Right lobe of liver (tissue), 6 donors: ENCODE results near the gene ADAMTS4. TPM values are rescaled to one million over a fixed set of nuclear protein-coding genes. Genes with fewer than 3 reads are reported as not detected.

Experiments used
- ATAC-seq, 4 donors: fragments of 200-7000 bp; cut with Tn5 transposase; one replicate each; pipeline ENCODE4 v1.9.1; 2020; ENCODE audit warnings: mild to moderate bottlenecking in 4 of 4, moderate library complexity in 4 of 4
- DNase-seq, 3 donors: peaks; one replicate each; pipeline ENCODE4 v3.0.0-alpha.2; 2020
- H3K27ac ChIP-seq, 3 donors: fragments of 200-600 bp; one replicate each; pipeline ENCODE4 v1.8.0; 2022
- H3K27me3 ChIP-seq, 2 donors: fragments of 200-600 bp; one replicate each; pipeline ENCODE4 v1.8.0; 2022
- H3K36me3 ChIP-seq, 4 donors: fragments of 200-600 bp; sonication (generic) in 1 of 4; one replicate each; pipeline versions ENCODE4 v1.5.1 to v1.8.0; 2017 to 2022; ENCODE audit warnings: control low read depth in 1 of 4
- H3K4me1 ChIP-seq, 4 donors: fragments of 200-600 bp; sonication (generic) in 1 of 4; one replicate each; pipeline versions ENCODE4 v1.5.1 to v1.8.0; 2017 to 2022; ENCODE audit warnings: control low read depth in 1 of 4
- H3K4me3 ChIP-seq, 3 donors: fragments of 200-600 bp; one replicate each; pipeline ENCODE4 v1.8.0; 2022
- H3K9me3 ChIP-seq, 4 donors: fragments of 200-600 bp; sonication (generic) in 1 of 4; one replicate each; pipeline versions ENCODE4 v1.5.1 to v1.8.0; 2017 to 2022; ENCODE audit warnings: control low read depth in 1 of 4
- CTCF ChIP-seq, 4 donors: fragments of 200-600 bp in 3 of 4; fragments of 450-650 bp in 1 of 4; IDR thresholded peaks; one replicate each; pipeline versions ENCODE4 v1.5.1 to v1.8.0; 2016 to 2022; ENCODE audit warnings: antibody characterized with exemption in 4 of 4, mild to moderate bottlenecking in 2 of 4
- POLR2A ChIP-seq: fragments of 450-650 bp; IDR thresholded peaks from one replicate; pipeline ENCODE4 v1.6.1; 2017; ENCODE audit warnings: antibody characterized with exemption, mild to moderate bottlenecking
- WGBS: methylation state at CpG from one replicate; pipeline ENCODE4 v1.1.6; 2018; ENCODE audit warnings: low coverage, low lambda C conversion rate; ENCODE audit not compliant: insufficient coverage; ENCODE audit errors: missing lambda C conversion rate; 5-methylcytosine and 5-hydroxymethylcytosine counted together
- intact Hi-C, 2 donors: fragments of 100-400 bp; cut with DNase I; formaldehyde crosslinking; loops; one replicate each; pipeline versions ENCODE4 v1.11.2 to v1.14.1; 2022
- total RNA-seq, 6 experiments: library from RNA; depleted of rRNA in 2 of 6; stranded (reverse); fragments of >200 nt in 2 of 6; fragmentation: NEBNext Ultra II Directional in 3 of 6; extraction: Animal tissue kit (Norgen Biotek cat#: 25700) in 3 of 6; gene quantifications; one replicate each; pipeline versions ENCODE4 v1.1.0 to v1.2.4, GENCODE V29; 2016 to 2023
- donor health status: DM: no; HTN: yes; CAD: no.
- donor health status: DM: no; HTN: no; CAD: no.
- donor health status: DM: no; HTN: no; CAD: no.
- donor health status: DM: no; HTN: yes; CAD: no.
- donor health status: DM: no; HTN: yes; CAD: no.

ADAMTS4 gene
- total RNA-seq, 6 experiments from 2014 or later = 0.29 to 11.0 (median 2.1) TPM

- Histone ChIP-seq H3K27me3 (no peaks in the 10 kb centered on the region), H3K27ac (peak overlapping the region; percentile 69 to 90 (median 84)), H3K4me1 (peaks cover 0 to 55% (median 12%) of the 10 kb centered on the region in 4 donors), H3K36me3 (peaks cover 0 to 10% (median 3%) of the 10 kb centered on the region in 4 donors), H3K9me3 (no peaks in the 10 kb centered on the region), H3K4me3 (peak overlapping the region in 2 of 3 donors; percentile 69 to 75)
- peak; percentile 48 to 70 (median 58) for ATAC-seq
- DNase-seq = peak; percentile 76 to 92 (median 82)
- 31% methylated on average over 7 of the region's 7 CpGs for WGBS
- intact Hi-C loops = no loop called here
- TF ChIP-seq POLR2A = peak; percentile 29
- TF ChIP-seq CTCF (IDR thresholded peaks at IDR 0.05) = no peak
These were observed 25.2 kb upstream of the ADAMTS4 start for GRCh38 chr1:161223805-161224694.

- DNase-seq (no peak), ATAC-seq (no peak)
- Histone ChIP-seq H3K9me3 (no peaks in the 10 kb centered on the region), H3K36me3 (peaks cover 0 to 2% (median 0%) of the 10 kb centered on the region in 4 donors), H3K27me3 (no peaks in the 10 kb centered on the region), H3K4me1 (peaks cover 0 to 61% (median 13%) of the 10 kb centered on the region in 4 donors), H3K4me3 (peak overlapping the region; percentile 38 to 75 (median 69)), H3K27ac (peak overlapping the region; percentile 69 to 90 (median 82))
- intact Hi-C loops = no loop called here
- WGBS = 13% methylated on average over 5 of the region's 6 CpGs
- TF ChIP-seq CTCF (IDR thresholded peaks at IDR 0.05) (no peak), POLR2A (no peak)
These were observed 23.5 kb upstream of the ADAMTS4 start for GRCh38 chr1:161222175-161223019.

GRCh38 chr1:161220002-161220401, 21.1 kb upstream of the ADAMTS4 start:
- Histone ChIP-seq H3K27ac (peak overlapping the region in 1 of 3 donors; percentile 90), H3K4me3 (no peak overlapping the region), H3K27me3 (no peaks in the 10 kb centered on the region), H3K9me3 (no peaks in the 10 kb centered on the region), H3K4me1 (peaks cover 0 to 61% (median 8%) of the 10 kb centered on the region in 4 donors), H3K36me3 (peaks cover 0 to 2% (median 0%) of the 10 kb centered on the region in 4 donors)
- no peak for ATAC-seq
- intact Hi-C loops = no loop called here
- TF ChIP-seq CTCF (IDR thresholded peaks at IDR 0.05) = no peak
- TF ChIP-seq POLR2A = no peak
- DNase-seq = no peak
- 18% methylated on average over 5 of the region's 5 CpGs for WGBS

- DNase-seq (no peak), ATAC-seq (peak in 2 of 4 donors; percentile 4 to 8)
- Histone ChIP-seq H3K27ac (peak overlapping the region in 2 of 3 donors; percentile 6 to 90), H3K36me3 (peaks cover 0 to 5% (median 0%) of the 10 kb centered on the region in 4 donors), H3K27me3 (no peaks in the 10 kb centered on the region), H3K4me3 (no peak overlapping the region), H3K4me1 (peaks cover 0 to 57% (median 8%) of the 10 kb centered on the region in 4 donors), H3K9me3 (no peaks in the 10 kb centered on the region)
- TF ChIP-seq POLR2A = peak; percentile 0
- TF ChIP-seq CTCF (IDR thresholded peaks at IDR 0.05) = no peak
- intact Hi-C loops = no loop called here
- WGBS = 38% methylated on average over 4 of the region's 5 CpGs
These were observed 20.4 kb upstream of the ADAMTS4 start for GRCh38 chr1:161219078-161219892.
